IMR-90 (cell line): ENCODE results near the gene TLCD4. TPM values are rescaled to one million over a fixed set of nuclear protein-coding genes. Genes with fewer than 3 reads are reported as not detected.

Source experiments
- ATAC-seq: fragments of 200-7000 bp; cut with Tn5 transposase; 2 replicates; pipeline ENCODE4 v1.9.1; 2020; ENCODE audit warnings: low read depth, mild to moderate bottlenecking, moderate library complexity
- BruUV-seq: library from RNA; stranded (reverse); fragments of 400-500 nt; replicated peaks from 2 replicates; lab custom pipeline; 2021; lab: Mats Ljungman, UMichigan
- CTCF ChIA-PET: fragments of 300-600 bp; formaldehyde crosslinking; extraction: SDS; loops from one replicate; lab custom pipeline; 2021; ENCODE audit warnings: antibody characterized with exemption; lab: Yijun Ruan, JAX
- POLR2A ChIA-PET: fragments of 300-600 bp; sonication (Branson Sonifier 250); formaldehyde crosslinking; loops from one replicate; lab custom pipeline; 2022; ENCODE audit warnings: antibody characterized with exemption; ENCODE audit not compliant: unreplicated experiment; lab: Charles Lee
- DNase-seq: peaks from one replicate; pipeline ENCODE4 v3.0.0; 2013
- H2AFZ ChIP-seq: replicated peaks from 2 replicates; pipeline ENCODE3; 2013; ENCODE audit warnings: low read length, mild to moderate bottlenecking; ENCODE audit not compliant: poor library complexity
- H2AK5ac ChIP-seq: 2 replicates; pipeline ENCODE4 v1.6.1; 2013; ENCODE audit warnings: low read depth, low read length, inconsistent platforms
- H2AK9ac ChIP-seq: replicated peaks from 2 replicates; pipeline ENCODE3; 2013; ENCODE audit warnings: mild to moderate bottlenecking, low read depth, low read length, moderate library complexity; ENCODE audit not compliant: poor library complexity
- H2BK120ac ChIP-seq: 2 replicates; pipeline ENCODE4 v1.6.1; 2013; ENCODE audit warnings: low read depth, low read length, inconsistent platforms
- H2BK15ac ChIP-seq: 3 replicates; pipeline ENCODE4 v1.6.1; 2013; ENCODE audit warnings: low read depth, low read length, inconsistent platforms
- H2BK20ac ChIP-seq: 2 replicates; pipeline ENCODE4 v1.6.1; 2013; ENCODE audit warnings: low read depth, mild to moderate bottlenecking, inconsistent platforms, low read length, moderate library complexity
- H2BK5ac ChIP-seq: 2 replicates; pipeline ENCODE4 v1.6.1; 2013; ENCODE audit warnings: mild to moderate bottlenecking, low read depth, low read length, inconsistent platforms; ENCODE audit not compliant: poor library complexity, severe bottlenecking
- H3K14ac ChIP-seq: replicated peaks from 2 replicates; pipeline ENCODE4 v1.6.1; 2013; ENCODE audit warnings: low read depth, low read length, inconsistent platforms
- H3K18ac ChIP-seq: 2 replicates; pipeline ENCODE4 v1.6.1; 2013; ENCODE audit warnings: low read depth, low read length, control low read depth
- H3K23ac ChIP-seq: 2 replicates; pipeline ENCODE4 v1.6.1; 2013; ENCODE audit warnings: low read depth, low read length, inconsistent platforms
- H3K27ac ChIP-seq: 2 replicates; pipeline ENCODE4 v1.5.1; 2013; ENCODE audit warnings: mild to moderate bottlenecking, control low read depth, low read length; ENCODE audit not compliant: insufficient read depth
- H3K27me3 ChIP-seq: 2 replicates; pipeline ENCODE4 v1.6.1; 2013; ENCODE audit warnings: low read length; ENCODE audit not compliant: control insufficient read depth, insufficient read depth
- H3K36me3 ChIP-seq: 2 replicates; pipeline ENCODE4 v1.6.1; 2013; ENCODE audit warnings: low read length, mixed read lengths; ENCODE audit not compliant: control insufficient read depth, insufficient read depth
- H3K4ac ChIP-seq: 2 replicates; pipeline ENCODE4 v1.6.1; 2013; ENCODE audit warnings: low read depth, low read length, inconsistent platforms
- H3K4me1 ChIP-seq: 2 replicates; pipeline ENCODE4 v1.6.1; 2013; ENCODE audit warnings: low read length, mixed read lengths; ENCODE audit not compliant: control insufficient read depth, insufficient read depth
- H3K4me2 ChIP-seq: 2 replicates; pipeline ENCODE4 v1.6.1; 2013; ENCODE audit warnings: low read depth, mild to moderate bottlenecking, control low read depth, low read length, moderate library complexity
- H3K4me3 ChIP-seq: 2 replicates; pipeline ENCODE4 v1.5.1; 2013; ENCODE audit warnings: low read depth, mild to moderate bottlenecking, control low read depth, low read length, moderate library complexity; ENCODE audit not compliant: insufficient read depth
- H3K56ac ChIP-seq: 2 replicates; pipeline ENCODE4 v1.6.1; 2013; ENCODE audit warnings: low read length, inconsistent platforms; ENCODE audit not compliant: insufficient read depth; ENCODE audit errors: extremely low read depth
- H3K79me1 ChIP-seq, 2 experiments: 2 replicates each; pipeline ENCODE4 v1.6.1; 2013; ENCODE audit warnings: low read length in 2 of 2, inconsistent platforms in 1 of 2, low read depth in 1 of 2
- H3K9ac ChIP-seq: 2 replicates; pipeline ENCODE4 v1.6.1; 2013; ENCODE audit warnings: low read depth, low read length, control low read depth
- H3K9me1 ChIP-seq: 2 replicates; pipeline ENCODE4 v1.6.1; 2013; ENCODE audit warnings: low read length, inconsistent platforms; ENCODE audit not compliant: insufficient read depth
- H3K9me3 ChIP-seq: 2 replicates; pipeline ENCODE4 v1.6.1; 2013; ENCODE audit warnings: low read length; ENCODE audit not compliant: control insufficient read depth, insufficient read depth
- H4K20me1 ChIP-seq: 2 replicates; pipeline ENCODE4 v1.6.1; 2013; ENCODE audit warnings: low read length, inconsistent platforms; ENCODE audit not compliant: insufficient read depth
- H4K5ac ChIP-seq: 2 replicates; pipeline ENCODE4 v1.6.1; 2013; ENCODE audit warnings: mild to moderate bottlenecking, low read depth, low read length, control low read depth
- H4K8ac ChIP-seq, 2 experiments: 2 replicates each; pipeline ENCODE4 v1.6.1; 2013; ENCODE audit warnings: low read depth in 2 of 2, low read length in 2 of 2, control low read depth in 1 of 2, inconsistent platforms in 1 of 2
- H4K91ac ChIP-seq: 2 replicates; pipeline ENCODE4 v1.6.1; 2013; ENCODE audit warnings: low read depth, low read length, inconsistent platforms; ENCODE audit not compliant: insufficient read depth
- CHD1 ChIP-seq: IDR thresholded peaks from 2 replicates; pipeline ENCODE4 v1.6.1; 2012; ENCODE audit warnings: low read depth, low read length, improper control_type of control experiment
- FOS ChIP-seq: fragments of 150-350 bp; IDR thresholded peaks from 2 replicates; pipeline ENCODE4 v1.6.1; 2016; ENCODE audit warnings: low read depth, low read length
- MAFK ChIP-seq: IDR thresholded peaks from 2 replicates; pipeline ENCODE4 v1.6.1; 2012; ENCODE audit warnings: low read depth, low read length, improper control_type of control experiment
- MAZ ChIP-seq: IDR thresholded peaks from 2 replicates; pipeline ENCODE4 v1.6.1; 2012; ENCODE audit warnings: low read depth, mild to moderate bottlenecking, low read length, improper control_type of control experiment, moderate library complexity, borderline replicate concordance
- MXI1 ChIP-seq: IDR thresholded peaks from 2 replicates; pipeline ENCODE4 v1.6.1; 2012; ENCODE audit warnings: low read depth, mild to moderate bottlenecking, low read length, moderate library complexity, borderline replicate concordance
- POLR2A ChIP-seq: IDR thresholded peaks from 2 replicates; pipeline ENCODE4 v1.6.1; 2012; ENCODE audit warnings: mild to moderate bottlenecking, low read depth, low read length
- RAD21 ChIP-seq: IDR thresholded peaks from 2 replicates; pipeline ENCODE4 v1.6.1; 2012; ENCODE audit warnings: low read length, improper control_type of control experiment
- RCOR1 ChIP-seq: IDR thresholded peaks from 2 replicates; pipeline ENCODE4 v1.6.1; 2012; ENCODE audit warnings: mild to moderate bottlenecking, low read length, improper control_type of control experiment; ENCODE audit not compliant: insufficient replicate concordance
- RFX5 ChIP-seq: IDR thresholded peaks from 2 replicates; pipeline ENCODE4 v1.8.0; 2012; ENCODE audit warnings: low read depth, mild to moderate bottlenecking, low read length, moderate library complexity
- SMC3 ChIP-seq: fragments of 150-350 bp; IDR thresholded peaks from 2 replicates; pipeline ENCODE4 v1.6.1; 2016; ENCODE audit warnings: low read depth, mild to moderate bottlenecking, antibody characterized with exemption, low read length, moderate library complexity
- WGBS, 2 experiments: methylation state at CpG; one replicate each; pipeline versions ENCODE4 v1.1.5 to v1.1.7; 2013; ENCODE audit warnings: missing lambda C conversion rate in 2 of 2; ENCODE audit not compliant: insufficient read length in 1 of 2; ENCODE audit errors: extremely low coverage in 2 of 2; 5-methylcytosine and 5-hydroxymethylcytosine counted together
- dilution Hi-C: fragments of 300-500 bp; cut with HindIII; formaldehyde crosslinking; loops from one replicate; pipeline ENCODE4 v1.14.3; 2018; ENCODE audit warnings: low sequenced_read_pairs; ENCODE audit not compliant: unreplicated experiment
- in situ Hi-C: fragments of 300-500 bp; cut with MboI; formaldehyde crosslinking; loops from 3 replicates; pipeline ENCODE4 v1.14.3; 2019; ENCODE audit warnings: low sequenced_read_pairs, inconsistent platforms, mixed read lengths
- intact Hi-C: fragments of 100-400 bp; cut with micrococcal nuclease; formaldehyde crosslinking; loops from 2 replicates; pipeline ENCODE4 v1.10.0; 2022
- polyA plus RNA-seq, 3 experiments: library from polyadenylated mRNA; depleted of rRNA; stranded (reverse); fragments of >200 nt; gene quantifications; 2 replicates each; pipeline ENCODE4 v1.2.3, GENCODE V29; 2012; ENCODE audit warnings: low replicate concordance in 1 of 3
- total RNA-seq: library from RNA; depleted of rRNA; stranded (reverse); fragments of >200 nt; gene quantifications from 2 replicates; pipeline ENCODE4 v1.2.3, GENCODE V29; 2012

TLCD4 gene
- total and polyA plus RNA-seq, 2 of the 4 experiments (the other 2 are of a cell fraction): 0.22 to 0.36 TPM

- H3K9me1 ChIP-seq: no peaks in the 10 kb centered on the region
- no peaks in the 10 kb centered on the region for H3K9me3 ChIP-seq
- no peak overlapping the region for H3K9ac ChIP-seq
- peak overlapping the region; percentile 51; the same call in 1 of the 2 replicates for H2BK20ac ChIP-seq
- H3K27ac ChIP-seq: no peak overlapping the region
- no peak overlapping the region for H3K14ac ChIP-seq
- H3K23ac ChIP-seq: no peak overlapping the region
- ChIA-PET CTCF (interaction anchor here (0.6 kb wide), 1 partner anchor 13 kb away, joined by 3 read pairs; no protein-coding TSS in a partner anchor), POLR2A (no interaction called here)
- H3K27me3 ChIP-seq: peaks cover 2% of the 10 kb centered on the region; the same call in 1 of the 2 replicates
- no peak overlapping the region for H2AK5ac ChIP-seq
- H3K56ac ChIP-seq: no peak overlapping the region
- no peak overlapping the region for H3K4me3 ChIP-seq
- dilution Hi-C loops: no loop called here
- no peak overlapping the region for H3K4ac ChIP-seq
- in situ Hi-C loops: no loop called here
- H4K5ac ChIP-seq: no peak overlapping the region
- TF ChIP-seq CHD1 (no peak), RCOR1 (no peak), SMC3 (no peak), POLR2A (no peak), MXI1 (no peak), MAZ (no peak), FOS (no peak), MAFK (no peak), RAD21 (no peak), RFX5 (no peak)
- ATAC-seq (no peak), DNase-seq (no peak)
- no peak overlapping the region for H2BK120ac ChIP-seq
- peaks cover 2% of the 10 kb centered on the region; the same call in 1 of the 2 replicates for H3K4me1 ChIP-seq
- intact Hi-C loops: no loop called here
- no peak overlapping the region for H4K91ac ChIP-seq
- no peaks in the 10 kb centered on the region for H3K36me3 ChIP-seq
- no CpG with 5 or more reads among the region's 4 CpGs for WGBS, 2 experiments
- no peak overlapping the region for H2AK9ac ChIP-seq
- H2AFZ ChIP-seq: no peak overlapping the region
- H4K8ac ChIP-seq: no peak overlapping the region
- H2BK5ac ChIP-seq: no peak overlapping the region
- no peak overlapping the region for H3K18ac ChIP-seq
- H3K79me1 ChIP-seq: no peaks in the 10 kb centered on the region
- no peak overlapping the region for H2BK15ac ChIP-seq
- BruUV-seq: no TSS peak
- H4K20me1 ChIP-seq: no peaks in the 10 kb centered on the region
- no peak overlapping the region for H3K4me2 ChIP-seq
These were observed 19.7 kb upstream of the TLCD4 start for GRCh38 chr1:95097426-95097825.
